KMS-11 (cell line): Measurements from ENCODE around the gene NAV2.
"Not testable (repeated sequence)": the region's sequence is repeated elsewhere in the genome, so short reads cannot be mapped to it uniquely, and the experiment has no call there.

ENCODE experiments used
- H2AFZ ChIP-seq: fragments of 200-600 bp; sonication (generic); 2 replicates; pipeline ENCODE4 v1.6.1; 2016; ENCODE audit warnings: antibody characterized with exemption, mixed run types, low read depth
- H3K27ac ChIP-seq: fragments of 200-600 bp; sonication (generic); 2 replicates; pipeline ENCODE4 v1.6.1; 2016; ENCODE audit warnings: mild to moderate bottlenecking, mixed run types
- H3K27me3 ChIP-seq: fragments of 200-600 bp; sonication (generic); 2 replicates; pipeline ENCODE4 v1.6.1; 2017; ENCODE audit warnings: mild to moderate bottlenecking, low read depth, mixed run types, moderate library complexity; ENCODE audit not compliant: insufficient read depth
- H3K36me3 ChIP-seq: fragments of 200-600 bp; sonication (generic); 2 replicates; pipeline ENCODE4 v1.6.1; 2017; ENCODE audit warnings: mild to moderate bottlenecking, mixed run types; ENCODE audit not compliant: insufficient read depth
- H3K4me1 ChIP-seq: fragments of 200-600 bp; sonication (generic); 2 replicates; pipeline ENCODE4 v1.6.1; 2016; ENCODE audit warnings: mild to moderate bottlenecking, low read depth, mixed run types; ENCODE audit not compliant: poor library complexity, severe bottlenecking
- H3K4me2 ChIP-seq: fragments of 200-600 bp; sonication (generic); 2 replicates; pipeline ENCODE4 v1.7.0; 2016; ENCODE audit warnings: mild to moderate bottlenecking, mixed run types
- H3K4me3 ChIP-seq: fragments of 200-600 bp; sonication (generic); IDR thresholded peaks from 2 replicates; pipeline ENCODE4 v1.6.1; 2017; ENCODE audit warnings: low read depth, low read length, mixed read lengths; ENCODE audit not compliant: insufficient read depth
- H3K79me2 ChIP-seq: fragments of 200-600 bp; sonication (generic); 2 replicates; pipeline ENCODE4 v1.6.1; 2016; ENCODE audit warnings: low read depth, mixed run types; ENCODE audit not compliant: insufficient read depth
- H3K9ac ChIP-seq: fragments of 200-600 bp; sonication (generic); 2 replicates; pipeline ENCODE4 v1.6.1; 2016; ENCODE audit warnings: mild to moderate bottlenecking, mixed run types
- H4K20me1 ChIP-seq: fragments of 200-600 bp; sonication (generic); 2 replicates; pipeline ENCODE4 v1.6.1; 2016; ENCODE audit warnings: mild to moderate bottlenecking, mixed run types; ENCODE audit not compliant: insufficient read depth
- TF ChIP-seq, protein P1 (sequence below): fragments of 200-600 bp; sonication (generic); conservative IDR thresholded peaks from 2 replicates; pipeline ENCODE4 v1.6.1; 2017; ENCODE audit warnings: low read depth, mild to moderate bottlenecking, antibody characterized with exemption, low read length, moderate library complexity, mixed read lengths

NAV2 gene

DNA sequence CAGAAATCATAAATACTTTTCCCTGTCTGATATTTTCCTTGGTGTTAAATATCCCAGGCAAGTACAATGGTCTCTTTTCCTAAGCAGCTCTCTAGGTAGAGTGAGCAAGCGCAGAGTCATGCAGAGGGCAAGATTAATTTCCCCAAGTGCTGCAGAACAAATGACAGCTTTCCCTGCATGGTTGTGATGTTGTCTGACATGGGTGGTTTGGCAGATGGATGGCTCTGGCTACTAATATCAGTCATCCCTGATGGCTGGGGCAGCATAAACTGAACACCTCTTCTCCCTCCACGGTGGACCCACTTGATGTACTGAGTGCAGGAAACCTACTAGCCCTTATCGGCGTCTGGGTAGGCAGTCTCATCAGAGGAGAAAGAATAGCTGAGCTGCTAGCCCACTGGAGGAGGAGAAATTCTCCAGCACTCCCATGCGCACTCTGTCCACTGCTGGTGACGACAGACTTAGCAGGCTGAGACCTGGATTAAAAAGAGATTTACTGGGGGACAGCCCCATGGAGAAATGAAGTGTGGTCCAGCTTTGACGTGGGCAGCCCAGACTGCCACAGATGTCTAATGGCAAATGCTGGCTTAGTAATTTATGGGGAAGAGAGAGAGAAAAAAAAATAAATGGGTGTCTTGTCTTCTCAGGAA lies 244.8 kb downstream of the NAV2 start:
- Histone ChIP-seq H3K4me1 (no peaks in the 10 kb centered on the region), H3K27me3 (no peaks in the 10 kb centered on the region), H2AFZ (no peak overlapping the region), H3K27ac (no peak overlapping the region), H3K36me3 (no peaks in the 10 kb centered on the region), H3K4me3 (no peak overlapping the region), H4K20me1 (no peaks in the 10 kb centered on the region), H3K79me2 (no peaks in the 10 kb centered on the region), H3K4me2 (no peak overlapping the region), H3K9ac (no peak overlapping the region)
- TF ChIP-seq, protein P1, sequence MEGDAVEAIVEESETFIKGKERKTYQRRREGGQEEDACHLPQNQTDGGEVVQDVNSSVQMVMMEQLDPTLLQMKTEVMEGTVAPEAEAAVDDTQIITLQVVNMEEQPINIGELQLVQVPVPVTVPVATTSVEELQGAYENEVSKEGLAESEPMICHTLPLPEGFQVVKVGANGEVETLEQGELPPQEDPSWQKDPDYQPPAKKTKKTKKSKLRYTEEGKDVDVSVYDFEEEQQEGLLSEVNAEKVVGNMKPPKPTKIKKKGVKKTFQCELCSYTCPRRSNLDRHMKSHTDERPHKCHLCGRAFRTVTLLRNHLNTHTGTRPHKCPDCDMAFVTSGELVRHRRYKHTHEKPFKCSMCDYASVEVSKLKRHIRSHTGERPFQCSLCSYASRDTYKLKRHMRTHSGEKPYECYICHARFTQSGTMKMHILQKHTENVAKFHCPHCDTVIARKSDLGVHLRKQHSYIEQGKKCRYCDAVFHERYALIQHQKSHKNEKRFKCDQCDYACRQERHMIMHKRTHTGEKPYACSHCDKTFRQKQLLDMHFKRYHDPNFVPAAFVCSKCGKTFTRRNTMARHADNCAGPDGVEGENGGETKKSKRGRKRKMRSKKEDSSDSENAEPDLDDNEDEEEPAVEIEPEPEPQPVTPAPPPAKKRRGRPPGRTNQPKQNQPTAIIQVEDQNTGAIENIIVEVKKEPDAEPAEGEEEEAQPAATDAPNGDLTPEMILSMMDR: no peak

GRCh38 chr11:19958204-19958603 lies 245.6 kb downstream of the NAV2 start:
- Histone ChIP-seq H3K4me1 (no peaks in the 10 kb centered on the region), H3K79me2 (no peaks in the 10 kb centered on the region), H3K9ac (no peak overlapping the region), H3K27ac (no peak overlapping the region), H4K20me1 (no peaks in the 10 kb centered on the region), H3K36me3 (no peaks in the 10 kb centered on the region), H2AFZ (no peak overlapping the region), H3K27me3 (no peaks in the 10 kb centered on the region), H3K4me2 (no peak overlapping the region), H3K4me3 (no peak overlapping the region)
- TF ChIP-seq, protein P1: no peak

GRCh38 chr11:19959210-19959609 lies 246.6 kb downstream of the NAV2 start:
- Histone ChIP-seq H3K4me3 (no peak overlapping the region), H3K9ac (no peak overlapping the region), H2AFZ (no peak overlapping the region), H3K36me3 (no peaks in the 10 kb centered on the region), H3K27ac (no peak overlapping the region), H3K4me1 (no peaks in the 10 kb centered on the region), H3K79me2 (no peaks in the 10 kb centered on the region), H4K20me1 (no peaks in the 10 kb centered on the region), H3K27me3 (no peaks in the 10 kb centered on the region), H3K4me2 (no peak overlapping the region)
- TF ChIP-seq, protein P1: no peak

DNA sequence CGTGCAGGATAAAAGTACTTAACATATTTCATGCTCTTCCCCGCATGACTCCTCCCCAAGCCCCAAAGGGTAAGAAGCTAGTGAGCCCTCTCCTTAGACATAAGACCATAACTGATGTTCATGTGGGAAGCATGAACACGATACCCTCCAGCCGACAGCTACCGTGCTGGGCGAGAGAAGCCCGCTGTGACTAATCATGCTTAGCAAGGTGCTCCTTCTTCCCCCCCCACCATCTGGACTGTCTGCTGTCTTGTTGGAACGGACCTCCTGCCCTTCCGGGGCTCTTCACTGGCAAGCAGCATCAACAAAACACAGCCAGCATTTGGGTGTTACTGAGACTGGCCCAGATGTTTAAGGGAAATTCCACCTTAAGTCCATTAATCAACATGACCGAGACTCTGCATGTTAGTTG lies 247.0 kb downstream of the NAV2 start:
- Histone ChIP-seq H3K4me2 (no peak overlapping the region), H3K27me3 (no peaks in the 10 kb centered on the region), H2AFZ (no peak overlapping the region), H3K36me3 (no peaks in the 10 kb centered on the region), H3K4me1 (no peaks in the 10 kb centered on the region), H3K9ac (no peak overlapping the region), H3K79me2 (no peaks in the 10 kb centered on the region), H3K27ac (no peak overlapping the region), H4K20me1 (no peaks in the 10 kb centered on the region), H3K4me3 (no peak overlapping the region)
- TF ChIP-seq, protein P1: no peak

DNA sequence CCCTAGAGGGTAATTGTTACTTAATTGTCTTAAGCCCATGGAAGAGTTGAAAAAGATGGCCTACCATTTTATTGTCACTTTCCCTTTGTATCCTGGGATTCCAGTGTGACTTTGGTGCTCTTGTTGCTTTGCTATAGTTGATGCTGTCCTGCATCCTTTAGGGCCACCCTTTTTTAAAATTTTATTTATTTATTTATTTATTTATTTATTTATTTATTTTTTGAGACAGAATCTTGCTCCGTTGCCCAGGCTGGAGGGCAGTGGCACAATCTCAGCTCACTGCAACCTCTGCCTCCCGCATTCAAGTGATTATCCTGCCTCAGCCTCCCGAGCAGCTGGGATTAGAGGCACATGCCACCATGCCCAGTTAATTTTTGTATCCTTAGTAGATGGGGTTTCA lies 247.8 kb downstream of the NAV2 start:
- not testable (repeated sequence) for H3K27me3 ChIP-seq, H3K27ac ChIP-seq, H2AFZ ChIP-seq, H3K4me2 ChIP-seq, H3K36me3 ChIP-seq, H3K4me1 ChIP-seq, H4K20me1 ChIP-seq, H3K79me2 ChIP-seq, H3K4me3 ChIP-seq, H3K9ac ChIP-seq
